H9 (cell line): ENCODE measurements around the gene PTPN3. TPM values are rescaled to one million over a fixed set of nuclear protein-coding genes. Genes with fewer than 3 reads are reported as not detected.

ENCODE experiments used
- DNase-seq: peaks from one replicate; pipeline ENCODE4 v3.0.0-alpha.2; 2017
- H2AFZ ChIP-seq: one replicate; pipeline ENCODE4 v1.6.1; 2013; ENCODE audit warnings: mild to moderate bottlenecking, low read length, control low read depth, moderate library complexity
- H2AK5ac ChIP-seq: 2 replicates; pipeline ENCODE4 v1.6.1; 2013; ENCODE audit warnings: low read length, control low read depth, mixed read lengths; ENCODE audit not compliant: insufficient read length
- H2BK120ac ChIP-seq: one replicate; pipeline ENCODE4 v1.6.1; 2013; ENCODE audit warnings: low read depth, mild to moderate bottlenecking, low read length, control low read depth, inconsistent platforms; ENCODE audit not compliant: poor library complexity, severe bottlenecking
- H2BK12ac ChIP-seq: 2 replicates; pipeline ENCODE4 v1.6.1; 2013; ENCODE audit warnings: low read length, control low read depth, mixed read lengths, low read depth; ENCODE audit not compliant: insufficient read length
- H2BK15ac ChIP-seq: 2 replicates; pipeline ENCODE4 v1.6.1; 2013; ENCODE audit warnings: low read depth, low read length, control low read depth
- H2BK20ac ChIP-seq: one replicate; pipeline ENCODE4 v1.6.1; 2013; ENCODE audit warnings: low read depth, mild to moderate bottlenecking, low read length, control low read depth, inconsistent platforms; ENCODE audit not compliant: poor library complexity, severe bottlenecking
- H2BK5ac ChIP-seq: 2 replicates; pipeline ENCODE4 v1.6.1; 2013; ENCODE audit warnings: low read length, control low read depth, mixed read lengths; ENCODE audit not compliant: insufficient read length
- H3K14ac ChIP-seq: 2 replicates; pipeline ENCODE4 v1.6.1; 2013; ENCODE audit warnings: low read length, control low read depth; ENCODE audit not compliant: insufficient read depth
- H3K18ac ChIP-seq: 2 replicates; pipeline ENCODE4 v1.6.1; 2013; ENCODE audit warnings: low read depth, mild to moderate bottlenecking, mixed read lengths, low read length, control low read depth; ENCODE audit not compliant: insufficient read length
- H3K23ac ChIP-seq: 2 replicates; pipeline ENCODE4 v1.6.1; 2013; ENCODE audit warnings: low read length, control low read depth, mixed read lengths, low read depth; ENCODE audit not compliant: insufficient read length
- H3K23me2 ChIP-seq: 2 replicates; pipeline ENCODE4 v1.6.1; 2013; ENCODE audit warnings: low read depth, mild to moderate bottlenecking, mixed read lengths, low read length, control low read depth; ENCODE audit not compliant: insufficient read length, poor library complexity, severe bottlenecking
- H3K27ac ChIP-seq: 2 replicates; pipeline ENCODE4 v1.5.1; 2013; ENCODE audit warnings: low read length, control low read depth, mixed read lengths, low read depth; ENCODE audit not compliant: insufficient read length
- H3K27me3 ChIP-seq: 2 replicates; pipeline ENCODE4 v1.6.1; 2013; ENCODE audit warnings: low read length, control low read depth, inconsistent platforms; ENCODE audit not compliant: insufficient read depth
- H3K4ac ChIP-seq: 2 replicates; pipeline ENCODE4 v1.6.1; 2013; ENCODE audit warnings: low read depth, mild to moderate bottlenecking, control low read depth, inconsistent platforms, low read length, moderate library complexity
- H3K4me1 ChIP-seq: 2 replicates; pipeline ENCODE4 v1.6.1; 2013; ENCODE audit warnings: low read length, control low read depth, inconsistent platforms; ENCODE audit not compliant: insufficient read depth
- H3K4me2 ChIP-seq: 2 replicates; pipeline ENCODE4 v1.6.1; 2013; ENCODE audit warnings: low read length, control low read depth, mixed read lengths; ENCODE audit not compliant: insufficient read length, insufficient read depth
- H3K56ac ChIP-seq: 2 replicates; pipeline ENCODE4 v1.6.1; 2013; ENCODE audit warnings: low read depth, mild to moderate bottlenecking, mixed read lengths, low read length, control low read depth; ENCODE audit not compliant: insufficient read length
- H3K79me1 ChIP-seq: 2 replicates; pipeline ENCODE4 v1.6.1; 2013; ENCODE audit warnings: low read depth, mild to moderate bottlenecking, moderate library complexity, low read length, control low read depth, inconsistent platforms; ENCODE audit not compliant: insufficient read depth, poor library complexity, severe bottlenecking
- H3K79me2 ChIP-seq: 2 replicates; pipeline ENCODE4 v1.6.1; 2013; ENCODE audit warnings: low read length, control low read depth, inconsistent platforms; ENCODE audit not compliant: insufficient read depth
- H3K9ac ChIP-seq: 2 replicates; pipeline ENCODE4 v1.6.1; 2013; ENCODE audit warnings: low read length, control low read depth, mixed read lengths; ENCODE audit not compliant: insufficient read length; ENCODE audit errors: extremely low read depth
- H3K9me3 ChIP-seq: one replicate; pipeline ENCODE4 v1.6.1; 2013; ENCODE audit warnings: low read depth, low read length, inconsistent platforms; ENCODE audit not compliant: control insufficient read depth
- H3T11ph ChIP-seq: one replicate; pipeline ENCODE4 v1.6.1; 2013; ENCODE audit warnings: mild to moderate bottlenecking, low read length, control low read depth, inconsistent platforms
- H4K20me1 ChIP-seq: one replicate; pipeline ENCODE4 v1.6.1; 2013; ENCODE audit not compliant: control insufficient read depth, insufficient read length, insufficient read depth
- H4K5ac ChIP-seq: 2 replicates; pipeline ENCODE4 v1.6.1; 2013; ENCODE audit warnings: low read depth, mild to moderate bottlenecking, mixed read lengths, low read length, control low read depth; ENCODE audit not compliant: insufficient read length
- H4K8ac ChIP-seq: replicated peaks from 2 replicates; pipeline ENCODE4 v1.6.1; 2013; ENCODE audit warnings: low read length, control low read depth, mixed read lengths, low read depth; ENCODE audit not compliant: insufficient read length
- H4K91ac ChIP-seq: 2 replicates; pipeline ENCODE4 v1.6.1; 2013; ENCODE audit warnings: low read depth, mild to moderate bottlenecking, moderate library complexity, mixed read lengths, low read length, control low read depth; ENCODE audit not compliant: insufficient read length
- H3K27ac Mint-ChIP-seq, 3 experiments: 2 replicates in 2 of 3; 3 replicates in 1 of 3; pipeline ENCODE4 v1.8.0; 2020 to 2021; ENCODE audit warnings: mixed read lengths in 3 of 3, mild to moderate bottlenecking in 1 of 3, moderate library complexity in 1 of 3
- H3K27me3 Mint-ChIP-seq: 2 replicates; pipeline ENCODE4 v1.8.0; 2021; ENCODE audit warnings: low read depth, mild to moderate bottlenecking, moderate library complexity, mixed read lengths
- H3K36me3 Mint-ChIP-seq, 3 experiments: 2 replicates in 2 of 3; 3 replicates in 1 of 3; pipeline ENCODE4 v1.8.0; 2020 to 2021; ENCODE audit warnings: low read depth in 3 of 3, mixed read lengths in 3 of 3; ENCODE audit not compliant: insufficient read depth in 1 of 3
- H3K4me1 Mint-ChIP-seq, 2 experiments: 2 replicates each; pipeline ENCODE4 v1.8.0; 2020; ENCODE audit warnings: mixed read lengths in 2 of 2
- H3K4me3 Mint-ChIP-seq, 2 experiments: 2 replicates in 1 of 2; 3 replicates in 1 of 2; pipeline ENCODE4 v1.8.0; 2020 to 2021; ENCODE audit warnings: mild to moderate bottlenecking in 2 of 2, mixed read lengths in 2 of 2, moderate library complexity in 1 of 2
- H3K9me3 Mint-ChIP-seq, 2 experiments: 2 replicates in 1 of 2; 3 replicates in 1 of 2; pipeline ENCODE4 v1.8.0; 2020; ENCODE audit warnings: mild to moderate bottlenecking in 2 of 2, mixed read lengths in 2 of 2, moderate library complexity in 1 of 2
- CTCF ChIP-seq: fragments of 200-600 bp; sonication (generic); conservative IDR thresholded peaks from 3 replicates; pipeline ENCODE4 v1.8.0; 2021; ENCODE audit warnings: antibody characterized with exemption, mild to moderate bottlenecking
- WGBS: extraction: QIAGEN DNeasy Blood & Tissue Kit; methylation state at CpG from one replicate; pipeline ENCODE4 v1.1.7; 2013; ENCODE audit warnings: missing lambda C conversion rate, low lambda C conversion rate, mixed read lengths; ENCODE audit not compliant: insufficient read length; ENCODE audit errors: extremely low coverage; 5-methylcytosine and 5-hydroxymethylcytosine counted together
- total RNA-seq: library from RNA; stranded (reverse); gene quantifications from 2 replicates; pipeline ENCODE4 v1.2.1, GENCODE V29; 2021

Gene PTPN3
- total RNA-seq, 1 experiment from 2014 or later: 2.6 TPM

GRCh38 chr9:109379513-109379912, 118.6 kb downstream of the PTPN3 start:
- H3K27me3 ChIP-seq: no peaks in the 10 kb centered on the region
- H3K36me3 Mint-ChIP-seq: peaks cover 0 to 10% (median 6%) of the 10 kb centered on the region in 3 experiments; a peak in 4 of 7 replicates
- no peak for TF ChIP-seq CTCF

More at GRCh38 chr9:109379513-109379912, 118.6 kb downstream of the PTPN3 start:
- H3K27me3 Mint-ChIP-seq: no peaks in the 10 kb centered on the region
- no peak overlapping the region for H2AK5ac ChIP-seq
- no peak overlapping the region for H2AFZ ChIP-seq
- no peak overlapping the region for H4K91ac ChIP-seq
- H3K9ac ChIP-seq: no peak overlapping the region
- no CpG with 5 or more reads among the region's 7 CpGs for WGBS
- H3K79me1 ChIP-seq: no peaks in the 10 kb centered on the region
- H2BK120ac ChIP-seq: no peak overlapping the region
- peaks cover 0 to 4% of the 10 kb centered on the region in 2 experiments; a peak in 2 of 5 replicates for H3K9me3 Mint-ChIP-seq
- no peak overlapping the region for H3K23ac ChIP-seq
- no peak overlapping the region for H3K14ac ChIP-seq
- no peak overlapping the region for H4K5ac ChIP-seq
- H3K4me1 ChIP-seq: no peaks in the 10 kb centered on the region; the same call in 1 of the 2 replicates
- no peak overlapping the region for H2BK20ac ChIP-seq
- H3K27ac ChIP-seq: no peak overlapping the region
- no peak overlapping the region for H3K4me2 ChIP-seq
- H3K4me3 Mint-ChIP-seq: no peak overlapping the region
- H3T11ph ChIP-seq: no peak overlapping the region
- DNase-seq: no peak
- H3K4me1 Mint-ChIP-seq: peaks cover 9 to 10% of the 10 kb centered on the region in 2 experiments
- no peak overlapping the region for H3K56ac ChIP-seq
- H2BK15ac ChIP-seq: no peak overlapping the region
- H4K20me1 ChIP-seq: no peaks in the 10 kb centered on the region
- no peak overlapping the region for H3K4ac ChIP-seq
- H3K18ac ChIP-seq: no peak overlapping the region
- H2BK12ac ChIP-seq: no peak overlapping the region
- H4K8ac ChIP-seq: no peak overlapping the region
- H3K9me3 ChIP-seq: no peaks in the 10 kb centered on the region
- no peaks in the 10 kb centered on the region for H3K23me2 ChIP-seq
- H3K79me2 ChIP-seq: no peaks in the 10 kb centered on the region
- H3K27ac Mint-ChIP-seq: no peak overlapping the region; a peak in 1 of 7 replicates
- H2BK5ac ChIP-seq: no peak overlapping the region
